WTC11 (cell line): ENCODE measurements around the gene USP11. TPM values are rescaled to one million over a fixed set of nuclear protein-coding genes. Genes with fewer than 3 reads are reported as not detected.

Experiments used
- ATAC-seq: fragments of 200-7000 bp; cut with Tn5 transposase; 2 replicates; pipeline ENCODE4 v1.10.0; 2021; ENCODE audit warnings: mild to moderate bottlenecking, moderate library complexity
- CTCF ChIA-PET: fragments of 300-600 bp; sonication (Branson Sonifier 250); formaldehyde crosslinking; loops from one replicate; lab custom pipeline; 2021; ENCODE audit warnings: antibody characterized with exemption; lab: Charles Lee
- POLR2A ChIA-PET: fragments of 350-600 bp; sonication (Branson Sonifier 250); formaldehyde crosslinking; loops from one replicate; lab custom pipeline; 2021; ENCODE audit warnings: antibody characterized with exemption; lab: Charles Lee
- DNase-seq: peaks from one replicate; pipeline ENCODE4 v3.0.0; 2021; ENCODE audit warnings: low spot score
- H3K27ac Mint-ChIP-seq: 2 replicates; pipeline ENCODE4 v1.8.0; 2021; ENCODE audit warnings: mixed read lengths
- H3K27me3 Mint-ChIP-seq: 2 replicates; pipeline ENCODE4 v1.8.0; 2021; ENCODE audit warnings: low read depth, mild to moderate bottlenecking, moderate library complexity, mixed read lengths
- H3K36me3 Mint-ChIP-seq: 2 replicates; pipeline ENCODE4 v1.8.0; 2021; ENCODE audit warnings: mixed read lengths
- H3K4me1 Mint-ChIP-seq: 2 replicates; pipeline ENCODE4 v1.8.0; 2022; ENCODE audit warnings: mixed read lengths
- H3K4me3 Mint-ChIP-seq: 2 replicates; pipeline ENCODE4 v1.8.0; 2021; ENCODE audit warnings: mild to moderate bottlenecking, moderate library complexity, mixed read lengths
- H3K9me3 Mint-ChIP-seq: 2 replicates; pipeline ENCODE4 v1.8.0; 2021; ENCODE audit warnings: mixed read lengths
- CREB1 ChIP-seq: sonication (generic); formaldehyde crosslinking; IDR thresholded peaks from 2 replicates; pipeline ENCODE4 v1.8.0; 2023; ENCODE audit warnings: mild to moderate bottlenecking, missing genetic modification reagents
- IRF2 ChIP-seq: sonication (generic); formaldehyde crosslinking; IDR thresholded peaks from 2 replicates; pipeline ENCODE4 v1.8.0; 2022; ENCODE audit warnings: low read depth, missing genetic modification reagents, borderline replicate concordance
- JAZF1 ChIP-seq: fragments of 250-450 bp; sonication (Bioruptor Pico); IDR thresholded peaks from 2 replicates; pipeline ENCODE4 v1.9.0; 2021; ENCODE audit warnings: moderate library complexity, mild to moderate bottlenecking, inconsistent platforms
- JUN ChIP-seq: sonication (generic); formaldehyde crosslinking; IDR thresholded peaks from 2 replicates; pipeline ENCODE4 v1.8.0; 2023; ENCODE audit warnings: mild to moderate bottlenecking, missing genetic modification reagents
- OVOL2 ChIP-seq: fragments of 250-450 bp; sonication (Bioruptor Pico); IDR thresholded peaks from 2 replicates; pipeline ENCODE4 v1.9.0; 2021; ENCODE audit warnings: mild to moderate bottlenecking, borderline replicate concordance
- PRRX2 ChIP-seq: fragments of 250-450 bp; sonication (Bioruptor Pico); IDR thresholded peaks from 2 replicates; pipeline ENCODE4 v1.8.0; 2021; ENCODE audit warnings: mild to moderate bottlenecking
- RORB ChIP-seq: fragments of 250-450 bp; sonication (Bioruptor Pico); IDR thresholded peaks from 2 replicates; pipeline ENCODE4 v1.9.0; 2021; ENCODE audit warnings: mild to moderate bottlenecking
- SOX15 ChIP-seq: fragments of 250-450 bp; sonication (Bioruptor Pico); IDR thresholded peaks from 2 replicates; pipeline ENCODE4 v1.9.0; 2021; ENCODE audit warnings: mild to moderate bottlenecking
- TP53 ChIP-seq: sonication (generic); formaldehyde crosslinking; IDR thresholded peaks from 2 replicates; pipeline ENCODE4 v1.8.1; 2023; ENCODE audit warnings: mild to moderate bottlenecking, missing genetic modification reagents
- ZNF121 ChIP-seq: sonication (generic); formaldehyde crosslinking; IDR thresholded peaks from 2 replicates; pipeline ENCODE4 v1.8.0; 2023; ENCODE audit warnings: missing genetic modification reagents
- ZNF219 ChIP-seq: sonication (generic); formaldehyde crosslinking; IDR thresholded peaks from 2 replicates; pipeline ENCODE4 v1.8.0; 2023; ENCODE audit warnings: missing genetic modification reagents, mild to moderate bottlenecking, borderline replicate concordance
- ZNF317 ChIP-seq: sonication (generic); formaldehyde crosslinking; IDR thresholded peaks from 2 replicates; pipeline ENCODE4 v1.8.1; 2023; ENCODE audit warnings: low read depth, mild to moderate bottlenecking, moderate library complexity, missing genetic modification reagents, borderline replicate concordance
- ZNF423 ChIP-seq: fragments of 250-450 bp; sonication (Bioruptor Pico); IDR thresholded peaks from 2 replicates; pipeline ENCODE4 v2.1.2; 2022; ENCODE audit warnings: mild to moderate bottlenecking, moderate library complexity
- total RNA-seq: library from RNA; stranded (reverse); gene quantifications from 3 replicates; pipeline ENCODE4 v1.2.3, GENCODE V29; 2021
- TF ChIP-seq, protein P1 (sequence below): fragments of 250-450 bp; sonication (Bioruptor Pico); conservative IDR thresholded peaks from 2 replicates; pipeline ENCODE4 v1.9.0; 2021; ENCODE audit warnings: mild to moderate bottlenecking
- TF ChIP-seq, protein P2 (sequence below): fragments of 250-450 bp; sonication (Bioruptor Pico); IDR thresholded peaks from 2 replicates; pipeline ENCODE4 v1.9.0; 2021; ENCODE audit warnings: mild to moderate bottlenecking, borderline replicate concordance
- TF ChIP-seq, protein P3 (sequence below): sonication (generic); formaldehyde crosslinking; IDR thresholded peaks from 2 replicates; pipeline ENCODE4 v1.8.0; 2022; ENCODE audit warnings: mild to moderate bottlenecking, missing genetic modification reagents
- TF ChIP-seq, protein P4 (sequence below): fragments of 200-600 bp; IDR thresholded peaks from 2 replicates; pipeline ENCODE4 v1.8.0; 2022; ENCODE audit warnings: antibody characterized with exemption
- TF ChIP-seq, protein P5 (sequence below): sonication (generic); formaldehyde crosslinking; conservative IDR thresholded peaks from 2 replicates; pipeline ENCODE4 v1.8.1; 2022; ENCODE audit warnings: mild to moderate bottlenecking, missing genetic modification reagents
- TF ChIP-seq, protein P6 (sequence below): sonication (generic); formaldehyde crosslinking; IDR thresholded peaks from 2 replicates; pipeline ENCODE4 v1.8.1; 2023; ENCODE audit warnings: mild to moderate bottlenecking, missing genetic modification reagents, moderate library complexity

Gene USP11
- total RNA-seq, 1 experiment from 2014 or later: 86.8 TPM

DNA sequence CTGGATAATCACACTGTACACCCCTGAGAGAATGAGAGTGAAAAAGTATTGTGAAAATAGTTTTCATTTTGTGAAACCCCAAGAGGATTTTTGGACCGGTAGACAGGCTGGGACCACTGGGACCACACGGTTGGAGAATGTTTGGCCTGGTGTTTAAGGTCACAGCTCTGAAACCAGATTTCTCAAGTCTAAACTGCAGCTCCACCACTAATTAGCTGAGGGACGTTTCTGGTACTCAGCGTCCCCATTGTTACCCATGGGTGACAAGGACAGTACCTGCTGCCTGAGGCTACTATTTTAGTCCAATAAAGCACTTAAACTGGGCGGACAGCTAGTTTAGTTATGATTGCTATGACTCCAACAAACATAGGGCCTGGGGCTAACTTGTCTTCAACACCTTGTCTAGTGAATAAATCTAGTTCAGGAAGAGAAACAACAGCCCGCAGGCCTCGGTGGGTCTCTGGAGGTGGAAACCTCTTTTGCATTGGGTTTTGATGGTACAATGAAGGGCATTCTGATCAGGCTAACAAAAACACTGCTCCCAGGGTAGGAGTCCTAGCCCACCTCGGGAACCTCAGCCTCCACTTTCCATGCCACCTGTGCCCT is 509 bp upstream of the USP11 start:
- ChIA-PET POLR2A (interaction anchor here (0.7 to 2.4 kb wide), 4 partner anchors 15 to 129 kb away, joined by 4 to 19 read pairs (median 12); partner anchors contain the start of gene CDK16), CTCF (interaction anchor here (2.4 kb wide), 1 partner anchor 153 kb away, joined by 6 read pairs; no protein-coding TSS in a partner anchor)
- peak overlapping the region; percentile 93 for H3K4me3 Mint-ChIP-seq

More for the DNA sequence above, 509 bp upstream of the USP11 start:
- peaks cover 10% of the 10 kb centered on the region for H3K4me1 Mint-ChIP-seq
- H3K9me3 Mint-ChIP-seq: no peaks in the 10 kb centered on the region
- peaks cover 14% of the 10 kb centered on the region for H3K36me3 Mint-ChIP-seq
- no peaks in the 10 kb centered on the region for H3K27me3 Mint-ChIP-seq
- H3K27ac Mint-ChIP-seq: peak overlapping the region; percentile 100
- ATAC-seq (no peak), DNase-seq (no peak)
- TF ChIP-seq IRF2 (CRISPR knock-in tag) (no peak), ZNF423 (CRISPR knock-in tag) (no peak), PRRX2 (CRISPR knock-in tag) (no peak), OVOL2 (CRISPR knock-in tag) (no peak), JUN (CRISPR knock-in tag) (no peak), RORB (no peak), ZNF317 (no peak), CREB1 (CRISPR knock-in tag) (no peak), JAZF1 (CRISPR knock-in tag) (no peak), TP53 (CRISPR knock-in tag) (no peak), ZNF219 (CRISPR knock-in tag) (no peak), ZNF121 (no peak), SOX15 (CRISPR knock-in tag) (no peak)
- TF ChIP-seq, protein P1, sequence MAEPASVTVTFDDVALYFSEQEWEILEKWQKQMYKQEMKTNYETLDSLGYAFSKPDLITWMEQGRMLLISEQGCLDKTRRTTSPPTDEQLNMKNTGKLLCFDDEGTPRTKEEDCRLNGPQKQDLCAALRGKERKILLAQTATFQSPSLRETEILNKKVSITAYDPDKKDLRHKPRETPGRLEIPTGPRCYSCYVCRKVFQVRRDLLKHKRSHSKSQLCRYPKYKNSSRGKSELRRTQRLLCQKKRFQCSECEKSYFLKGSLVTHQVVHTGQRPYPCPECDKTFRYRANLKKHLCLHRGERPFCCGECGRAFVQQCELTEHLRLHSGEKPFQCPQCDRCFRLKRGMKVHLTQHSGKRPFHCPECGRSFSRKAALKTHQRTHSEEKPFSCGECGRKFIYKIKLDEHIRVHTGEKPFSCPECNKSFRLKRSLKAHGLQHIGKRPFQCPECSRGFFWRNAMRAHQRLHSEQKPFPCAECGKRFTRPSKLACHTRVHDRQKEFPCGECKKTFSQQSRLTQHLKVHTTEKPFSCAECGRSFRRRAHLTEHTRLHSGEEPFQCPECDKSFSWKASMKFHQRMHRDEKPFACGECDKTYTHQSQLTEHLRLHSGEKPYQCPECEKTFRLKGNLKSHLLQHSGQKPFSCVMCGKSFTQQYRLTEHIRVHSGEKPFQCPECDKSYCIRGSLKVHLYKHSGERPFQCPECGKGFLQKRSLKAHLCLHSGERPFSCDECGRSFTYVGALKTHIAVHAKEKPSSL (CRISPR knock-in tag): no peak
- TF ChIP-seq, protein P2, sequence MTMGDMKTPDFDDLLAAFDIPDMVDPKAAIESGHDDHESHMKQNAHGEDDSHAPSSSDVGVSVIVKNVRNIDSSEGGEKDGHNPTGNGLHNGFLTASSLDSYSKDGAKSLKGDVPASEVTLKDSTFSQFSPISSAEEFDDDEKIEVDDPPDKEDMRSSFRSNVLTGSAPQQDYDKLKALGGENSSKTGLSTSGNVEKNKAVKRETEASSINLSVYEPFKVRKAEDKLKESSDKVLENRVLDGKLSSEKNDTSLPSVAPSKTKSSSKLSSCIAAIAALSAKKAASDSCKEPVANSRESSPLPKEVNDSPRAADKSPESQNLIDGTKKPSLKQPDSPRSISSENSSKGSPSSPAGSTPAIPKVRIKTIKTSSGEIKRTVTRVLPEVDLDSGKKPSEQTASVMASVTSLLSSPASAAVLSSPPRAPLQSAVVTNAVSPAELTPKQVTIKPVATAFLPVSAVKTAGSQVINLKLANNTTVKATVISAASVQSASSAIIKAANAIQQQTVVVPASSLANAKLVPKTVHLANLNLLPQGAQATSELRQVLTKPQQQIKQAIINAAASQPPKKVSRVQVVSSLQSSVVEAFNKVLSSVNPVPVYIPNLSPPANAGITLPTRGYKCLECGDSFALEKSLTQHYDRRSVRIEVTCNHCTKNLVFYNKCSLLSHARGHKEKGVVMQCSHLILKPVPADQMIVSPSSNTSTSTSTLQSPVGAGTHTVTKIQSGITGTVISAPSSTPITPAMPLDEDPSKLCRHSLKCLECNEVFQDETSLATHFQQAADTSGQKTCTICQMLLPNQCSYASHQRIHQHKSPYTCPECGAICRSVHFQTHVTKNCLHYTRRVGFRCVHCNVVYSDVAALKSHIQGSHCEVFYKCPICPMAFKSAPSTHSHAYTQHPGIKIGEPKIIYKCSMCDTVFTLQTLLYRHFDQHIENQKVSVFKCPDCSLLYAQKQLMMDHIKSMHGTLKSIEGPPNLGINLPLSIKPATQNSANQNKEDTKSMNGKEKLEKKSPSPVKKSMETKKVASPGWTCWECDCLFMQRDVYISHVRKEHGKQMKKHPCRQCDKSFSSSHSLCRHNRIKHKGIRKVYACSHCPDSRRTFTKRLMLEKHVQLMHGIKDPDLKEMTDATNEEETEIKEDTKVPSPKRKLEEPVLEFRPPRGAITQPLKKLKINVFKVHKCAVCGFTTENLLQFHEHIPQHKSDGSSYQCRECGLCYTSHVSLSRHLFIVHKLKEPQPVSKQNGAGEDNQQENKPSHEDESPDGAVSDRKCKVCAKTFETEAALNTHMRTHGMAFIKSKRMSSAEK (CRISPR knock-in tag): no peak
- TF ChIP-seq, protein P3, sequence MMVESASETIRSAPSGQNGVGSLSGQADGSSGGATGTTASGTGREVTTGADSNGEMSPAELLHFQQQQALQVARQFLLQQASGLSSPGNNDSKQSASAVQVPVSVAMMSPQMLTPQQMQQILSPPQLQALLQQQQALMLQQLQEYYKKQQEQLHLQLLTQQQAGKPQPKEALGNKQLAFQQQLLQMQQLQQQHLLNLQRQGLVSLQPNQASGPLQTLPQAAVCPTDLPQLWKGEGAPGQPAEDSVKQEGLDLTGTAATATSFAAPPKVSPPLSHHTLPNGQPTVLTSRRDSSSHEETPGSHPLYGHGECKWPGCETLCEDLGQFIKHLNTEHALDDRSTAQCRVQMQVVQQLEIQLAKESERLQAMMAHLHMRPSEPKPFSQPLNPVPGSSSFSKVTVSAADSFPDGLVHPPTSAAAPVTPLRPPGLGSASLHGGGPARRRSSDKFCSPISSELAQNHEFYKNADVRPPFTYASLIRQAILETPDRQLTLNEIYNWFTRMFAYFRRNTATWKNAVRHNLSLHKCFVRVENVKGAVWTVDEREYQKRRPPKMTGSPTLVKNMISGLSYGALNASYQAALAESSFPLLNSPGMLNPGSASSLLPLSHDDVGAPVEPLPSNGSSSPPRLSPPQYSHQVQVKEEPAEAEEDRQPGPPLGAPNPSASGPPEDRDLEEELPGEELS (CRISPR knock-in tag): no peak
- TF ChIP-seq, protein P4, sequence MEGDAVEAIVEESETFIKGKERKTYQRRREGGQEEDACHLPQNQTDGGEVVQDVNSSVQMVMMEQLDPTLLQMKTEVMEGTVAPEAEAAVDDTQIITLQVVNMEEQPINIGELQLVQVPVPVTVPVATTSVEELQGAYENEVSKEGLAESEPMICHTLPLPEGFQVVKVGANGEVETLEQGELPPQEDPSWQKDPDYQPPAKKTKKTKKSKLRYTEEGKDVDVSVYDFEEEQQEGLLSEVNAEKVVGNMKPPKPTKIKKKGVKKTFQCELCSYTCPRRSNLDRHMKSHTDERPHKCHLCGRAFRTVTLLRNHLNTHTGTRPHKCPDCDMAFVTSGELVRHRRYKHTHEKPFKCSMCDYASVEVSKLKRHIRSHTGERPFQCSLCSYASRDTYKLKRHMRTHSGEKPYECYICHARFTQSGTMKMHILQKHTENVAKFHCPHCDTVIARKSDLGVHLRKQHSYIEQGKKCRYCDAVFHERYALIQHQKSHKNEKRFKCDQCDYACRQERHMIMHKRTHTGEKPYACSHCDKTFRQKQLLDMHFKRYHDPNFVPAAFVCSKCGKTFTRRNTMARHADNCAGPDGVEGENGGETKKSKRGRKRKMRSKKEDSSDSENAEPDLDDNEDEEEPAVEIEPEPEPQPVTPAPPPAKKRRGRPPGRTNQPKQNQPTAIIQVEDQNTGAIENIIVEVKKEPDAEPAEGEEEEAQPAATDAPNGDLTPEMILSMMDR: no peak
- TF ChIP-seq, protein P5, sequence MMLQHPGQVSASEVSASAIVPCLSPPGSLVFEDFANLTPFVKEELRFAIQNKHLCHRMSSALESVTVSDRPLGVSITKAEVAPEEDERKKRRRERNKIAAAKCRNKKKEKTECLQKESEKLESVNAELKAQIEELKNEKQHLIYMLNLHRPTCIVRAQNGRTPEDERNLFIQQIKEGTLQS (CRISPR knock-in tag): no peak
- TF ChIP-seq, protein P6, sequence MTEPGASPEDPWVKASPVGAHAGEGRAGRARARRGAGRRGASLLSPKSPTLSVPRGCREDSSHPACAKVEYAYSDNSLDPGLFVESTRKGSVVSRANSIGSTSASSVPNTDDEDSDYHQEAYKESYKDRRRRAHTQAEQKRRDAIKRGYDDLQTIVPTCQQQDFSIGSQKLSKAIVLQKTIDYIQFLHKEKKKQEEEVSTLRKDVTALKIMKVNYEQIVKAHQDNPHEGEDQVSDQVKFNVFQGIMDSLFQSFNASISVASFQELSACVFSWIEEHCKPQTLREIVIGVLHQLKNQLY (CRISPR knock-in tag): no peak
- TF ChIP-seq, all 79 proteins: peak for 0
